HepG2 (cell line): ENCODE data around the gene BRAF. TPM values are rescaled to one million over a fixed set of nuclear protein-coding genes. Genes with fewer than 3 reads are reported as not detected.

Source experiments
- ATAC-seq: fragments of 200-7000 bp; cut with Tn5 transposase; 3 replicates; pipeline ENCODE4 v1.9.1; 2020; ENCODE audit warnings: mild to moderate bottlenecking, moderate library complexity
- BruUV-seq: library from RNA; stranded (reverse); fragments of 400-500 nt; replicated peaks from 2 replicates; lab custom pipeline; 2021; lab: Mats Ljungman, UMichigan
- CTCF ChIA-PET: fragments of 300-600 bp; formaldehyde crosslinking; extraction: SDS; loops from one replicate; lab custom pipeline; 2021; ENCODE audit warnings: low total read pairs, inconsistent platforms, low intra/inter-chr PET ratio; lab: Yijun Ruan, JAX
- POLR2A ChIA-PET: fragments of 350-600 bp; sonication (Branson Sonifier 250); formaldehyde crosslinking; loops from one replicate; lab custom pipeline; 2020; ENCODE audit warnings: antibody characterized with exemption, inconsistent platforms; lab: Yijun Ruan, JAX
- DNase-seq: peaks from one replicate; pipeline ENCODE4 v3.0.0-alpha.2; 2015; ENCODE audit warnings: low spot score
- FAIRE-seq: peaks from 3 replicates; lab custom pipeline; 2011; peaks lifted over from hg19 to GRCh38; lab: Jason Lieb, UNC
- H2AFZ ChIP-seq: one replicate; pipeline ENCODE4 v1.6.1; 2011; ENCODE audit warnings: low read length, inconsistent platforms
- H3K27ac ChIP-seq: fragments of 300-600 bp; 3 replicates; pipeline ENCODE4 v1.8.0; 2011; ENCODE audit warnings: mixed run types, mild to moderate bottlenecking, mixed read lengths, low read length, inconsistent platforms; ENCODE audit not compliant: insufficient read depth; ENCODE audit errors: extremely low read length
- H3K27me3 ChIP-seq, 2 experiments: fragments of 200-600 bp in 1 of 2; 2 replicates in 1 of 2; 3 replicates in 1 of 2; pipeline versions ENCODE4 v1.6.0 to v1.8.0; 2011; ENCODE audit warnings: low read length in 2 of 2, mild to moderate bottlenecking in 2 of 2, moderate library complexity in 2 of 2, inconsistent platforms in 1 of 2; ENCODE audit not compliant: insufficient read depth in 2 of 2, control insufficient read depth in 1 of 2
- H3K36me3 ChIP-seq, 2 experiments: fragments of 200-600 bp in 1 of 2; replicated peaks in 1 of 2; 2 replicates in 1 of 2; 3 replicates in 1 of 2; pipeline versions ENCODE4 v1.5.1 to v1.8.0; 2011; ENCODE audit warnings: low read length in 2 of 2, inconsistent platforms in 1 of 2; ENCODE audit not compliant: insufficient read depth in 2 of 2, control insufficient read depth in 1 of 2
- H3K4me1 ChIP-seq: 2 replicates; pipeline ENCODE4 v1.5.1; 2012; ENCODE audit warnings: low read length, inconsistent platforms; ENCODE audit not compliant: insufficient read depth
- H3K4me2 ChIP-seq: 2 replicates; pipeline ENCODE4 v1.6.0; 2011; ENCODE audit warnings: low read depth, low read length, inconsistent platforms
- H3K4me3 ChIP-seq, 3 experiments: fragments of 200-600 bp in 1 of 3; sonication (generic), shearing (Covaris generic) in 1 of 3; replicated peaks in 1 of 3; 2 replicates each; pipeline ENCODE4 v1.5.1; 2011 to 2016; ENCODE audit warnings: low read length in 3 of 3, inconsistent platforms in 2 of 3, low read depth in 2 of 3, mild to moderate bottlenecking in 2 of 3, control low read depth in 1 of 3, mixed read lengths in 1 of 3; ENCODE audit not compliant: insufficient read depth in 1 of 3
- H3K79me2 ChIP-seq: one replicate; pipeline ENCODE4 v1.6.1; 2011; ENCODE audit warnings: low read length, inconsistent platforms; ENCODE audit not compliant: insufficient read depth
- H3K9ac ChIP-seq: 2 replicates; pipeline ENCODE4 v1.6.0; 2011; ENCODE audit warnings: mild to moderate bottlenecking, low read depth, low read length, inconsistent platforms; ENCODE audit not compliant: insufficient read depth
- H3K9me3 ChIP-seq: 2 replicates; pipeline ENCODE4 v1.5.1; 2012; ENCODE audit warnings: mild to moderate bottlenecking, low read length
- H4K20me1 ChIP-seq: 2 replicates; pipeline ENCODE4 v1.6.0; 2011; ENCODE audit warnings: inconsistent platforms, mild to moderate bottlenecking, low read length, moderate library complexity; ENCODE audit not compliant: insufficient read depth
- CEBPB ChIP-seq: IDR thresholded peaks from 2 replicates; pipeline ENCODE4 v1.6.1; 2011; ENCODE audit warnings: low read depth, low read length, improper control_type of control experiment, borderline replicate concordance
- CEBPG ChIP-seq: IDR thresholded peaks from 2 replicates; pipeline ENCODE4 v1.6.1; 2016
- CHD4 ChIP-seq: fragments of 200-600 bp; sonication (generic); IDR thresholded peaks from 2 replicates; pipeline ENCODE4 v1.7.0; 2017; ENCODE audit warnings: mild to moderate bottlenecking, low read length, borderline replicate concordance
- MAZ ChIP-seq, 2 experiments: sonication (generic) in 1 of 2; formaldehyde crosslinking in 1 of 2; IDR thresholded peaks; 2 replicates each; pipeline versions ENCODE4 v1.5.0 to v1.6.1; 2012 to 2020; ENCODE audit warnings: low read depth in 2 of 2, mild to moderate bottlenecking in 2 of 2, borderline replicate concordance in 1 of 2, improper control_type of control experiment in 1 of 2, low read length in 1 of 2, missing genetic modification reagents in 1 of 2, moderate library complexity in 1 of 2
- NONO ChIP-seq, 2 experiments: fragments of 450-650 bp in 1 of 2; sonication (generic) in 1 of 2; formaldehyde crosslinking in 1 of 2; IDR thresholded peaks in 1 of 2; conservative IDR thresholded peaks in 1 of 2; 2 replicates each; pipeline versions ENCODE4 v1.6.1 to v1.8.0; 2017 to 2022; ENCODE audit warnings: mild to moderate bottlenecking in 1 of 2, missing genetic modification reagents in 1 of 2, moderate library complexity in 1 of 2
- POGZ ChIP-seq: sonication (generic); formaldehyde crosslinking; IDR thresholded peaks from 2 replicates; pipeline ENCODE4 v1.4.0; 2020; ENCODE audit warnings: mild to moderate bottlenecking, missing genetic modification reagents
- ZNF225 ChIP-seq: sonication (generic); formaldehyde crosslinking; IDR thresholded peaks from 2 replicates; pipeline ENCODE4 v1.4.0; 2020; ENCODE audit warnings: mild to moderate bottlenecking, missing genetic modification reagents
- ZNF263 ChIP-seq: sonication (generic); formaldehyde crosslinking; IDR thresholded peaks from 2 replicates; pipeline ENCODE4 v1.4.0; 2020; ENCODE audit warnings: missing genetic modification reagents
- ZNF460 ChIP-seq: sonication (generic); formaldehyde crosslinking; IDR thresholded peaks from 2 replicates; pipeline ENCODE4 v1.5.1; 2020; ENCODE audit warnings: missing genetic modification reagents, mild to moderate bottlenecking, borderline replicate concordance
- ZNF543 ChIP-seq: sonication (generic); formaldehyde crosslinking; IDR thresholded peaks from 2 replicates; pipeline ENCODE4 v1.4.0; 2020; ENCODE audit warnings: mild to moderate bottlenecking, missing genetic modification reagents
- ZNF772 ChIP-seq: sonication (generic); formaldehyde crosslinking; IDR thresholded peaks from 2 replicates; pipeline ENCODE4 v1.5.0; 2020; ENCODE audit warnings: mild to moderate bottlenecking, missing genetic modification reagents
- ZNF777 ChIP-seq: sonication (generic); formaldehyde crosslinking; IDR thresholded peaks from 2 replicates; pipeline ENCODE4 v1.4.0; 2020; ENCODE audit warnings: missing genetic modification reagents
- ZNF83 ChIP-seq: sonication (generic); formaldehyde crosslinking; IDR thresholded peaks from 2 replicates; pipeline ENCODE4 v1.4.0; 2020; ENCODE audit warnings: missing genetic modification reagents, mild to moderate bottlenecking, borderline replicate concordance
- ZSCAN9 ChIP-seq: IDR thresholded peaks from 2 replicates; pipeline ENCODE4 v1.6.1; 2016; ENCODE audit warnings: borderline replicate concordance
- WGBS: methylation state at CpG from one replicate; pipeline ENCODE4 v1.1.6; 2017; ENCODE audit warnings: low lambda C conversion rate; 5-methylcytosine and 5-hydroxymethylcytosine counted together
- in situ Hi-C: cut with HindIII; loops from 2 replicates; pipeline ENCODE4 v1.10.0; 2017; ENCODE audit warnings: low pct_unique_long_range_greater_than_20kb; ENCODE audit not compliant: extremely low pct_ligation_motif_present
- intact Hi-C: fragments of 100-400 bp; cut with micrococcal nuclease; formaldehyde crosslinking; loops from one replicate; pipeline ENCODE4 v1.10.0; 2022; ENCODE audit not compliant: unreplicated experiment
- polyA plus RNA-seq, 8 experiments: library from polyadenylated mRNA; depleted of rRNA in 3 of 8; stranded (reverse) in 7 of 8; unstranded in 1 of 8; fragments of >200 nt; fragmentation: Illumina TruSeq in 4 of 8; extraction: Trizol in 4 of 8; gene quantifications; 2 replicates each; pipeline versions ENCODE4 v1.2.1 to v1.2.3, GENCODE V29; 2011 to 2016; ENCODE audit warnings: low read depth in 4 of 8, missing spikeins in 1 of 8, mixed read lengths in 1 of 8; ENCODE audit not compliant: insufficient read depth in 1 of 8
- total RNA-seq, 5 experiments: library from RNA; depleted of rRNA; stranded (reverse); fragments of >200 nt; fragmentation: Illumina TruSeq; extraction: Trizol; gene quantifications; 2 replicates each; pipeline ENCODE4 v1.2.3, GENCODE V29; 2016; ENCODE audit warnings: low read depth in 1 of 5
- TF ChIP-seq, protein P1 (sequence below): sonication (generic); formaldehyde crosslinking; IDR thresholded peaks from 2 replicates; pipeline ENCODE4 v1.5.0; 2020; ENCODE audit warnings: mild to moderate bottlenecking, missing genetic modification reagents
- TF ChIP-seq, protein P2 (sequence below), 2 experiments: IDR thresholded peaks; 2 replicates each; pipeline ENCODE4 v1.6.1; 2011 to 2012; ENCODE audit warnings: low read length in 2 of 2, borderline replicate concordance in 1 of 2, low read depth in 1 of 2, mild to moderate bottlenecking in 1 of 2, moderate library complexity in 1 of 2
- TF ChIP-seq, protein P3 (sequence below): sonication (generic); formaldehyde crosslinking; IDR thresholded peaks from 2 replicates; pipeline ENCODE4 v1.4.0; 2020; ENCODE audit warnings: missing genetic modification reagents

Gene BRAF
- total and polyA plus RNA-seq, 2 of the 13 experiments (the other 11 are each of a cell fraction or from before 2014, with no cell fraction given), result 12.5 to 13.4 TPM

DNA sequence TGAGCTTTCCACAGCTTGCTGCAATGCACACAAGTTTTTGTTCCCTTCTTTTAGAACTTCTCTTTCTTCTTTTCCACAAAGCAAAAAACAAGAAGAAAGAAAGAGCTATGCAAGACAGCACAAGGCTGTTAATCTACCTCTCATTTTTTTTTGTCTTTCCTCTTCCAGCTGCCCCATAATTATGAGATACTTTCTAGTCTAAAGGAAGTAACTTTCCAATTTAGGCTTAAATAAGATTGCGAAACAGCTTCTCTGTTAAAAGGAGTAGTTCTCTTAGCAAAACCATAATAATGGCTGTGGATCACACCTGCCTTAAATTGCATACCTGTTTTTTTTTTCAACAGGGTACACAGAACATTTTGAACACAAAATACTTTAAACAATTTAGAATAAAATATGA, 172.2 kb downstream of the BRAF start:
- Histone ChIP-seq H3K79me2 (no peaks in the 10 kb centered on the region), H3K27ac (no peak overlapping the region), H3K9me3 (no peaks in the 10 kb centered on the region), H2AFZ (no peak overlapping the region), H3K4me2 (no peak overlapping the region), H3K27me3 (no peaks in the 10 kb centered on the region), H4K20me1 (no peaks in the 10 kb centered on the region), H3K36me3 (peaks cover 0 to 12% of the 10 kb centered on the region in 2 experiments; a peak in 2 of 5 replicates), H3K4me1 (peaks cover 15% of the 10 kb centered on the region; the same call in 1 of the 2 replicates), H3K4me3 (no peak overlapping the region), H3K9ac (no peak overlapping the region)
- intact Hi-C loops, result no loop called here
- ChIA-PET POLR2A (no interaction called here), CTCF (no interaction called here)
- in situ Hi-C loops, result no loop called here
- BruUV-seq, result no TSS peak
- FAIRE-seq (no peak), ATAC-seq (no peak), DNase-seq (no peak)
- WGBS, result 97% methylated on average over 1 of the region's 1 CpG
- no peak for TF ChIP-seq MAZ (IDR thresholded peaks at IDR 0.05; ENCODE audit: borderline replicate concordance, low read depth, low read length)
- TF ChIP-seq MAZ (CRISPR knock-in tag; IDR thresholded peaks at IDR 0.05; ENCODE audit: low read depth), result no peak
- 0 out of 2 replicates have a peak, but pooled peaks have one; percentile 7 for TF ChIP-seq POGZ
- peak; percentile 67 for TF ChIP-seq CEBPG (CRISPR knock-in tag)
- TF ChIP-seq ZNF772, result no peak
- no peak for TF ChIP-seq ZNF225
- TF ChIP-seq ZNF263, result no peak
- TF ChIP-seq NONO (IDR thresholded peaks at IDR 0.05), result no peak
- TF ChIP-seq NONO (CRISPR knock-in tag; conservative IDR thresholded peaks at IDR 0.05), result no peak
- TF ChIP-seq CEBPB, result peak; percentile 89
- TF ChIP-seq, protein P1, sequence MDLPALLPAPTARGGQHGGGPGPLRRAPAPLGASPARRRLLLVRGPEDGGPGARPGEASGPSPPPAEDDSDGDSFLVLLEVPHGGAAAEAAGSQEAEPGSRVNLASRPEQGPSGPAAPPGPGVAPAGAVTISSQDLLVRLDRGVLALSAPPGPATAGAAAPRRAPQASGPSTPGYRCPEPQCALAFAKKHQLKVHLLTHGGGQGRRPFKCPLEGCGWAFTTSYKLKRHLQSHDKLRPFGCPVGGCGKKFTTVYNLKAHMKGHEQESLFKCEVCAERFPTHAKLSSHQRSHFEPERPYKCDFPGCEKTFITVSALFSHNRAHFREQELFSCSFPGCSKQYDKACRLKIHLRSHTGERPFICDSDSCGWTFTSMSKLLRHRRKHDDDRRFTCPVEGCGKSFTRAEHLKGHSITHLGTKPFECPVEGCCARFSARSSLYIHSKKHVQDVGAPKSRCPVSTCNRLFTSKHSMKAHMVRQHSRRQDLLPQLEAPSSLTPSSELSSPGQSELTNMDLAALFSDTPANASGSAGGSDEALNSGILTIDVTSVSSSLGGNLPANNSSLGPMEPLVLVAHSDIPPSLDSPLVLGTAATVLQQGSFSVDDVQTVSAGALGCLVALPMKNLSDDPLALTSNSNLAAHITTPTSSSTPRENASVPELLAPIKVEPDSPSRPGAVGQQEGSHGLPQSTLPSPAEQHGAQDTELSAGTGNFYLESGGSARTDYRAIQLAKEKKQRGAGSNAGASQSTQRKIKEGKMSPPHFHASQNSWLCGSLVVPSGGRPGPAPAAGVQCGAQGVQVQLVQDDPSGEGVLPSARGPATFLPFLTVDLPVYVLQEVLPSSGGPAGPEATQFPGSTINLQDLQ (CRISPR knock-in tag), result no peak
- no peak for TF ChIP-seq ZNF543 (CRISPR knock-in tag)
- TF ChIP-seq CHD4, result no peak
- TF ChIP-seq, protein P2, sequence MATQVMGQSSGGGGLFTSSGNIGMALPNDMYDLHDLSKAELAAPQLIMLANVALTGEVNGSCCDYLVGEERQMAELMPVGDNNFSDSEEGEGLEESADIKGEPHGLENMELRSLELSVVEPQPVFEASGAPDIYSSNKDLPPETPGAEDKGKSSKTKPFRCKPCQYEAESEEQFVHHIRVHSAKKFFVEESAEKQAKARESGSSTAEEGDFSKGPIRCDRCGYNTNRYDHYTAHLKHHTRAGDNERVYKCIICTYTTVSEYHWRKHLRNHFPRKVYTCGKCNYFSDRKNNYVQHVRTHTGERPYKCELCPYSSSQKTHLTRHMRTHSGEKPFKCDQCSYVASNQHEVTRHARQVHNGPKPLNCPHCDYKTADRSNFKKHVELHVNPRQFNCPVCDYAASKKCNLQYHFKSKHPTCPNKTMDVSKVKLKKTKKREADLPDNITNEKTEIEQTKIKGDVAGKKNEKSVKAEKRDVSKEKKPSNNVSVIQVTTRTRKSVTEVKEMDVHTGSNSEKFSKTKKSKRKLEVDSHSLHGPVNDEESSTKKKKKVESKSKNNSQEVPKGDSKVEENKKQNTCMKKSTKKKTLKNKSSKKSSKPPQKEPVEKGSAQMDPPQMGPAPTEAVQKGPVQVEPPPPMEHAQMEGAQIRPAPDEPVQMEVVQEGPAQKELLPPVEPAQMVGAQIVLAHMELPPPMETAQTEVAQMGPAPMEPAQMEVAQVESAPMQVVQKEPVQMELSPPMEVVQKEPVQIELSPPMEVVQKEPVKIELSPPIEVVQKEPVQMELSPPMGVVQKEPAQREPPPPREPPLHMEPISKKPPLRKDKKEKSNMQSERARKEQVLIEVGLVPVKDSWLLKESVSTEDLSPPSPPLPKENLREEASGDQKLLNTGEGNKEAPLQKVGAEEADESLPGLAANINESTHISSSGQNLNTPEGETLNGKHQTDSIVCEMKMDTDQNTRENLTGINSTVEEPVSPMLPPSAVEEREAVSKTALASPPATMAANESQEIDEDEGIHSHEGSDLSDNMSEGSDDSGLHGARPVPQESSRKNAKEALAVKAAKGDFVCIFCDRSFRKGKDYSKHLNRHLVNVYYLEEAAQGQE (IDR thresholded peaks at IDR 0.05; ENCODE audit: borderline replicate concordance in 1 of 2, low read depth in 1 of 2, low read length in 2 of 2), result no peak
- no peak for TF ChIP-seq ZNF777 (CRISPR knock-in tag)
- no peak for TF ChIP-seq ZNF83 (CRISPR knock-in tag)
- TF ChIP-seq, protein P3, sequence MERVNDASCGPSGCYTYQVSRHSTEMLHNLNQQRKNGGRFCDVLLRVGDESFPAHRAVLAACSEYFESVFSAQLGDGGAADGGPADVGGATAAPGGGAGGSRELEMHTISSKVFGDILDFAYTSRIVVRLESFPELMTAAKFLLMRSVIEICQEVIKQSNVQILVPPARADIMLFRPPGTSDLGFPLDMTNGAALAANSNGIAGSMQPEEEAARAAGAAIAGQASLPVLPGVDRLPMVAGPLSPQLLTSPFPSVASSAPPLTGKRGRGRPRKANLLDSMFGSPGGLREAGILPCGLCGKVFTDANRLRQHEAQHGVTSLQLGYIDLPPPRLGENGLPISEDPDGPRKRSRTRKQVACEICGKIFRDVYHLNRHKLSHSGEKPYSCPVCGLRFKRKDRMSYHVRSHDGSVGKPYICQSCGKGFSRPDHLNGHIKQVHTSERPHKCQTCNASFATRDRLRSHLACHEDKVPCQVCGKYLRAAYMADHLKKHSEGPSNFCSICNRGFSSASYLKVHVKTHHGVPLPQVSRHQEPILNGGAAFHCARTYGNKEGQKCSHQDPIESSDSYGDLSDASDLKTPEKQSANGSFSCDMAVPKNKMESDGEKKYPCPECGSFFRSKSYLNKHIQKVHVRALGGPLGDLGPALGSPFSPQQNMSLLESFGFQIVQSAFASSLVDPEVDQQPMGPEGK (CRISPR knock-in tag), result no peak
- TF ChIP-seq ZNF460 (CRISPR knock-in tag), result no peak
- TF ChIP-seq ZSCAN9 (CRISPR knock-in tag), result no peak
